IPS-18c (cell line): ENCODE results near the gene CYP4A22.
"Not testable (repeated sequence)": the region's sequence is repeated elsewhere in the genome, so short reads cannot be mapped to it uniquely, and the experiment has no call there.

Source experiments
- H3K4me3 ChIP-seq: 2 replicates; pipeline ENCODE4 v1.7.0; 2013; ENCODE audit warnings: low read depth, mild to moderate bottlenecking, low read length, moderate library complexity; ENCODE audit not compliant: insufficient read depth
- H3K9me3 ChIP-seq: one replicate; pipeline ENCODE4 v1.6.1; 2013; ENCODE audit warnings: mild to moderate bottlenecking, low read length, moderate library complexity; ENCODE audit not compliant: control insufficient read depth, insufficient read depth

The CYP4A22 gene

GRCh38 chr1:47143654-47144053 lies 6.4 kb downstream of the CYP4A22 start:
- not testable (repeated sequence) for H3K4me3 ChIP-seq, H3K9me3 ChIP-seq

GRCh38 chr1:47146495-47146894 lies 9.3 kb downstream of the CYP4A22 start:
- not testable (repeated sequence) for H3K9me3 ChIP-seq, H3K4me3 ChIP-seq

GRCh38 chr1:47147047-47147785 lies 10.0 kb downstream of the CYP4A22 start:
- Histone ChIP-seq H3K4me3 (no peak overlapping the region), H3K9me3 (no peaks in the 10 kb centered on the region)

GRCh38 chr1:47149162-47149561 lies 11.9 kb downstream of the CYP4A22 start:
- H3K9me3 ChIP-seq: not testable (repeated sequence)

GRCh38 chr1:47156457-47156856 lies 19.2 kb downstream of the CYP4A22 start:
- H3K4me3 ChIP-seq, H3K9me3 ChIP-seq: not testable (repeated sequence)

More at GRCh38 chr1:47149162-47149561, 11.9 kb downstream of the CYP4A22 start:
- not testable (repeated sequence) for H3K4me3 ChIP-seq

- H3K4me3 ChIP-seq, H3K9me3 ChIP-seq: not testable (repeated sequence)
These were observed 20.7 kb downstream of the CYP4A22 start for GRCh38 chr1:47157957-47158356.

- no peak overlapping the region for H3K4me3 ChIP-seq
- H3K9me3 ChIP-seq: no peaks in the 10 kb centered on the region
These were observed 23.5 kb downstream of the CYP4A22 start for GRCh38 chr1:47160716-47161115.

GRCh38 chr1:47161298-47162040 lies 24.2 kb downstream of the CYP4A22 start:
- Histone ChIP-seq H3K4me3 (no peak overlapping the region), H3K9me3 (peaks cover 3% of the 10 kb centered on the region)

GRCh38 chr1:47164552-47164951 lies 27.3 kb downstream of the CYP4A22 start:
- H3K9me3 ChIP-seq: peaks cover 3% of the 10 kb centered on the region

GRCh38 chr1:47172782-47173181 lies 35.5 kb downstream of the CYP4A22 start:
- Histone ChIP-seq H3K4me3 (no peak overlapping the region), H3K9me3 (no peaks in the 10 kb centered on the region)

More at GRCh38 chr1:47164552-47164951, 27.3 kb downstream of the CYP4A22 start:
- no peak overlapping the region for H3K4me3 ChIP-seq

- no peak overlapping the region for H3K4me3 ChIP-seq
These were observed 37.4 kb downstream of the CYP4A22 start for GRCh38 chr1:47174656-47175020.

GRCh38 chr1:47175227-47175934 lies 38.1 kb downstream of the CYP4A22 start:
- H3K4me3 ChIP-seq: no peak overlapping the region
- H3K9me3 ChIP-seq: no peaks in the 10 kb centered on the region

More at GRCh38 chr1:47174656-47175020, 37.4 kb downstream of the CYP4A22 start:
- no peaks in the 10 kb centered on the region for H3K9me3 ChIP-seq

- H3K9me3 ChIP-seq: no peaks in the 10 kb centered on the region
- no peak overlapping the region for H3K4me3 ChIP-seq
These were observed 40.8 kb downstream of the CYP4A22 start for GRCh38 chr1:47178020-47178419.

- no peaks in the 10 kb centered on the region for H3K9me3 ChIP-seq
These were observed 41.4 kb downstream of the CYP4A22 start for GRCh38 chr1:47178654-47179016.

GRCh38 chr1:47179017-47179987 lies 42.1 kb downstream of the CYP4A22 start:
- H3K4me3 ChIP-seq: peak overlapping the region; percentile 38
- H3K9me3 ChIP-seq: no peaks in the 10 kb centered on the region

More at GRCh38 chr1:47178654-47179016, 41.4 kb downstream of the CYP4A22 start:
- H3K4me3 ChIP-seq: peak overlapping the region; percentile 32; the same call in 1 of the 2 replicates

- Histone ChIP-seq H3K9me3 (no peaks in the 10 kb centered on the region), H3K4me3 (no peak overlapping the region)
These were observed 42.8 kb downstream of the CYP4A22 start for GRCh38 chr1:47179988-47180563.
